ENCODE measurements around the gene KCNMA1.

KCNMA1 gene

GRCh38 chr10:77634939-77635338 is 2.7 kb downstream of the KCNMA1 start:
- DNase-seq (ENCODE audit: low spot score) = no peak

- DNase-seq (ENCODE audit: low spot score) = no peak
These were observed 4.2 kb downstream of the KCNMA1 start for GRCh38 chr10:77633376-77633775.

GRCh38 chr10:77631241-77631640 is 6.4 kb downstream of the KCNMA1 start:
- DNase-seq (ENCODE audit: low spot score) = no peak

GRCh38 chr10:77630507-77630848 is 7.1 kb downstream of the KCNMA1 start:
- DNase-seq (ENCODE audit: low spot score) = no peak

GRCh38 chr10:77629775-77630506 is 7.7 kb downstream of the KCNMA1 start:
- DNase-seq (ENCODE audit: low spot score) = no peak

- DNase-seq (ENCODE audit: low spot score) = no peak
These were observed 8.5 kb downstream of the KCNMA1 start for GRCh38 chr10:77628906-77629730.

- DNase-seq (ENCODE audit: low spot score) = no peak
These were observed 11.2 kb downstream of the KCNMA1 start for GRCh38 chr10:77626266-77626935.

GRCh38 chr10:77625379-77625778 is 12.2 kb downstream of the KCNMA1 start:
- no peak for DNase-seq (ENCODE audit: low spot score)

- no peak for DNase-seq (ENCODE audit: low spot score)
These were observed 14.7 kb downstream of the KCNMA1 start for GRCh38 chr10:77622889-77623291.

- no peak for DNase-seq (ENCODE audit: low spot score)
These were observed 16.9 kb downstream of the KCNMA1 start for GRCh38 chr10:77620731-77621130.

GRCh38 chr10:77619964-77620703 is 17.5 kb downstream of the KCNMA1 start:
- DNase-seq (ENCODE audit: low spot score) = no peak

- no peak for DNase-seq (ENCODE audit: low spot score)
These were observed 19.5 kb downstream of the KCNMA1 start for GRCh38 chr10:77618117-77618516.

GRCh38 chr10:77616766-77617165 is 20.8 kb downstream of the KCNMA1 start:
- no peak for DNase-seq (ENCODE audit: low spot score)

GRCh38 chr10:77614778-77615625 is 22.6 kb downstream of the KCNMA1 start:
- DNase-seq (ENCODE audit: low spot score) = no peak

GRCh38 chr10:77613476-77614130 is 24.0 kb downstream of the KCNMA1 start:
- DNase-seq (ENCODE audit: low spot score) = no peak

GRCh38 chr10:77611670-77612069 is 25.9 kb downstream of the KCNMA1 start:
- DNase-seq (ENCODE audit: low spot score) = no peak

- no peak for DNase-seq (ENCODE audit: low spot score)
These were observed 26.4 kb downstream of the KCNMA1 start for GRCh38 chr10:77611221-77611620.

GRCh38 chr10:77609781-77610272 is 27.8 kb downstream of the KCNMA1 start:
- no peak for DNase-seq (ENCODE audit: low spot score)

- DNase-seq (ENCODE audit: low spot score) = no peak
These were observed 29.3 kb downstream of the KCNMA1 start for GRCh38 chr10:77608281-77608680.

GRCh38 chr10:77606751-77607150 is 30.9 kb downstream of the KCNMA1 start:
- DNase-seq (ENCODE audit: low spot score) = no peak

GRCh38 chr10:77605466-77605865 is 32.1 kb downstream of the KCNMA1 start:
- no peak for DNase-seq (ENCODE audit: low spot score)

All from left forelimb (tissue), 1 donor.